HL-60/S4 treated with phorbol 12-myristate 13-acetate at 8.2 ng/mL for 4 days and 3 days (cell line): ENCODE measurements around the gene EEF2.
"Not testable (repeated sequence)": the region's sequence is repeated elsewhere in the genome, so short reads cannot be mapped to it uniquely, and the experiment has no call there.

ENCODE experiments used
- in situ Hi-C: fragments of 300-500 bp; cut with MboI; formaldehyde crosslinking; loops from 2 replicates; pipeline ENCODE4 v1.15.0; 2022; ENCODE audit warnings: low sequenced_read_pairs

EEF2 gene

DNA sequence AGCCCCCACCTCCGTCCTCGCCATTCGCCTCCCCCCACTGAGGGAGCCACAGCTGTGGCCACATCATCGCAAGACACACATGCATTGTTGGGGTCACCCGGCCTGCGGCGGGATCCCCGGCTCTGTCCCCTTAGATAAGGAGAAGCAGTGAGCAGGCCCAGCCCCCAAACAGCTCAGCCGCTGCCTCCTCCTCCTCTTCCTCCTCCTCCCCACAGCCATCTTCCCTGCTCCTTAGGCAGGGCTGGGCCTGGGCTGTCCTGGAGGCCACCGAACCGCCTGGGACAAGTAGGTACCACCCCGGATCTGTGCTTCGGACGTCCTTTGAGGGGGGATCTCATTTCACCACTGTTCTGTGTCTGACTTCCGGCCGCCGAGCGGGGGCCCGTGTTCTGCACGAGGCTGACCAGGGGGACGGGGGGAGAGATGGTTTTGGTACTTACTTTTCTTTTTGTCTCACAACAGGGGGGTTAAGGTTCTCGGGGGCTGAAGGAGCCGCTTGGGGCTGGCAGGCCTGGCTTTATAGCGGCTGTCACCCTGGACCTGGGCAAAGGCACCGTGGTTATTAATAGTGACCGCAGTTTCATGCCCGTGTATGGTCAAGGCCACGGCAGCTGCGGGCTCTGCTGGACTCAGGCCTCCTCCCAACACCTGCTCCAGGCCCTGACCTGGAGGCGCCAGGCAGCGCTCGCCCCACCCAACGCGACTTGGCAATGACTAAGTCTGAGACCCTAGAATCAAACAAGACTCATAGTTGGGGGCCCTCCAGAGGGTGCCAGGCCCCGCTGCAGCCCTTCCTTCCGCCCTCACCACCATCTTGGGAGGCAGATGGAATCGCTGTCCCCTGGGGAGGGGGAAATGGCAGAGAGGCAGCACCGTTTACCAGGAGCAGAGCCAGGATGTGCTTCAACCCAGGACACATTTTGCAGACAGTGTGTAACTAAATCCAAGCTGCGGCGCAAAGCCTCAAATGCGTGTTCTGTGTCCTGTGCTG is 34.1 kb downstream of the EEF2 start:
- in situ Hi-C loops: no loop called here

DNA sequence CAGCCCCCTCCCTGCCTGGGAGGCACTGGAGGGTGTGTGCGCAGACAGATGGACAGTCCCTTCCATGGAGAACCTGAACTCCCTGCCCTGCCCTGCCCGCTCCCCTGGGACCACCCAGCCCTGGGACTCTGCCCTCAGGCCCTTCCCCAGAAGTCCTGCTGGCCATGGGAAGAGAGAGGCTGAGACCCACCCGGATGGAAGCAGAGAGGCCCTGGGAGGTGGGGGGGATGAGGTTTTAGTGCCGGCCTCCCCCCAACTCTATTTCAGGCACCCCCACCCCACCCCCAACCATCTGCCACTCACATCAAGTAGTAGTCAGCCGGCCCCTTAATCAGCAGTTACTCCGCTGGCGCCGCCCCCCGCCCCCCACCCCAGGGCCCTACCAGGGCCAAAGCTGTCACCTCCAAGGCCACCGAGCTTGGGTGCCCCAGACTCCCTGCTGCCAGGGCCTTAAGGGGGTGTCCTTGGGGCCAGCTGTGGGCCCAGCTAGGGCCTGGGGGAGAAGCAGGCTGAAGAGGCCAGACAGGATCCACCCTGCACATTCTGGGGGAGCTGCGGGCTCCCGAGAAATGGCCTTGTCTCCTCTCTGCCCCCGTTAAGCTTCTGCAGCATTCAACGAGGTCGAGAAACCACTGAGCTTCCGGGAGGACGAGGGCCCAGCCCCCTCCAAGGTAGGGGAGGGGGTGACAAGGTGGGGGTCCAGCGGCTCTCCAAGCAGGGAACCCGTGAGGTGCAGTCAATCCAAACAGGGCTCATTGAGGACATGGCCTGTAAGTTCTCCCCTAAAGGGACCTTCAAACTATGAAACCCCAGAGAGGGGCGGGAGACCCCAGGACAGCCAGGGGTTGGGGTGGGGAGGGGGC is 35.0 kb downstream of the EEF2 start:
- in situ Hi-C loops: no loop called here

DNA sequence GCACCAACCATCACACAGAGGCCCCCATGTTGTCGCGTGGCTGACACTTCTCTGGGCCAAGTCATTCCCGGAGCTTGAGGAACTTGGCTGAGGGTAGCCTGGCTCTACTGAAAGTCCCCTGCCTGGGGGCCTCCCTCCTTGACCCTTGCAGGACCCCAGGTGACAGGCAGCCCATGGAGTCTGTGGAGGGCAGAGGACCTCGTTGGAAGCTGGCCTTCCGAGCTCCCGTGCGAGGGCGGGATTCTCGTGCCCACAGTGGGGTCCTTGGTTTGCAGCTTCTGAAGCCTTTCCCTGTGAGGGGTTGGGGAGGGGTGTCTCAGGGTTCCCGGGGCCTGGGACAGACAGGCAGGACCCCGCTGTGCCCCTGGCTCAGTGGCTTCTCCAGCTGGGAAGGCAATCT is 36.0 kb downstream of the EEF2 start:
- in situ Hi-C loops: no loop called here

DNA sequence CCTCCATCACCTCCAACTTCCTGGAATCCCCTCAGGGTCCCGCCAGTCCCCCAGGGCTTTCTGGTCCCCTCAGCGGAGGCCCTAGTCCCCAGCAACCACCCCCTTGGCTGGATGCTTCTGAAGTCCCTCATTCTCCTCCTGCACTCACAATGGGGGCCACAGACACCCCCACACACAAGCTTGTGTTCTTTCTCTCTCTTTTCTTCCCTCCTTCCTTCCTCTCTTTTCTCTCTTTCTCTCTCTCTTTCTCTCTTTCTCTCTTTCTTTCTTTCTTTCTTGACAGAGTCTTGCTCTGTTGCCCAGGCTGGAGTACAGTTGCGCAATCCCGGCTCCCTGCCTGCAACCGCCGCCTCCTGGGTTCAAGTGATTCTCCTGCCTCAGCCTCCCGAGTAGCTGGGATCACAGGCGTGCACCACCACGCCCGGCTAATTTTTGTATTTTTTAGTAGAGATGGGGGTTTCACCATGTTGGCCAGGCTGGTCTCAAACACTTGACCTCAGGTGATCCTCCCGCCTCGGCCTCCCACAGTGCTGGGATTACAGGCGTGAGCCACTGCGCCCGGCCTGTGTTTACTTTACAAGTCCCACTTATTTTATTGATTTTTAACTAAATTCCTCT is 37.8 kb downstream of the EEF2 start:
- in situ Hi-C loops: not testable (repeated sequence)

DNA sequence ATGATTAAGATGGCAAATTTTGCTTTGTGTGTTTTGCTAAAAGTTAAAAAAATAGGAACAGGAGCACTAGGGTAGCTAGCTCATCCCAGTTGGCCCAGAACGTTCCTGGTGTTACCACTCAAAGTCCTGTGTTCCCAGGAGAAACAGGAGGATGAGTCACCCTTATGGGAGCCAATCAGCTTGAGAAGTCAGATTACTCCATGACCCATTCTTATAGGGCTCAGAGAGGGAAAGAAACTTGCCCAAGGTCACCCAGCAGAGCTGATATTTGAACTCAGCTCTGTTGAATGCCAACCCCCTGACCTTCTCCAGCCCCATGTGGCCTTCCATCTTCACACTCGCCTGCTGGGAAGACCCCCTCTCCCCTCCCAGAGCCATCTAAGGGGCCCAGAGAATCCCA is 39.4 kb downstream of the EEF2 start:
- in situ Hi-C loops: no loop called here

DNA sequence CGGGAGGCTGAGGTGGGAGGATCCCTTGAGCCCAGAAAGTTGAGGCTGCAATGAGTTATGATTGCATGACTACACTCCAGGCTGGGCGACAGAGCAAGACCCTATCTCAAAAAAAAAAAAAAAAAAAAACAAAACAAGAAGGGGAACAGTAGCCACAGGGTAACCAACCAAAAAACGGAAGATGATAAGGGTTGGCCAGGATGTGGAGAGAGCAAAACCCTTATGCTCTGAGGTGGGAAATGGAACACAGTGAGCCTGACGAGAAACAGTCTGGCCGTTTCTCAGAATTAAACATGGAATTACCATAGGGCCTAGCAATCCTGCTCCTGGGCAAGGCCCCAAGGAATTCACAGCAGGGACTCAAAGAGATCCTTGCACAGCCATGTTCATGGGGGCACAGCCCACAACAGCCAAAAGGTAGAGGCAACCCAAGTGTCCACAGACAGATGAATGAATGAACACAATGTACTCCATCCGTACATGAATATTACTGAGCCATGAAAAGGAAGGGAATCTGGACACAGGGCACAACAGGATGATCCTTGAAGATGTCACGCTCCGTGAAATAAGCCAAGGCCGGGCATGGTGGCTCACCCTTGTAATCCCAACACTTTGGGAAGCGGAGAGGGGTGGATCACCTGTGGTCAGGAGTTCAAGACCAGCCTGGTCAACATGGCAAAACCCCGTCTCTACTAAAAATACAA is 41.1 kb downstream of the EEF2 start:
- in situ Hi-C loops: no loop called here

DNA sequence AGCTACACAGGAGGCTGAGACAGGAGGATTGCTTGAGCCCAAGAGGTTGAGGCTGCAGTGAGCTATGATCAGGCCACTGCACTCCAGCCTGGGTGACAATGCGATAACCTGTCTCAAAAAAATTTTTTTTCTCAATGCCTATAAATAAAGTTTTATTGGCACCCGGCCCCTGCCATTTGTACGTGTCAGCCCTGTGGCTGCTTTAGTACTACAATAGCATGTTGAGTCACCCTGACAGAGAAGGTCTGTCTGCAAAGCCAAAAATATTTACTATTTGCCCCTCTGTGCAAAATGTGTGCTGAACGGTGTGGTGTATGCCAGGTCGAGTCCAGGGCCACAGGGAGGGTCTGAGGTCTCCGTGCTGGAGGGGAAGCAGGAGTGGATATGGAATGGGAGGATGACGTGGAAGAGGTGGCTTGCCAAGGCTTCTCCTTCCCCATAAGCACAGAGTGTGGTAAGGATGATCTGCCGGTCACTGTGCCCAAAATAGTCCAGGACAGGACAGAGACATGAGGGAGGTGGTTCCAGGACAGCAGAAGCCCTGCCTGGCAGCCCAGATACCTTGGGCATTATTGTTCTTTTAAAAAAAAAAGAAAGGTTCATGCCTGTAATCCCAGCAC is 42.4 kb downstream of the EEF2 start:
- in situ Hi-C loops: no loop called here

DNA sequence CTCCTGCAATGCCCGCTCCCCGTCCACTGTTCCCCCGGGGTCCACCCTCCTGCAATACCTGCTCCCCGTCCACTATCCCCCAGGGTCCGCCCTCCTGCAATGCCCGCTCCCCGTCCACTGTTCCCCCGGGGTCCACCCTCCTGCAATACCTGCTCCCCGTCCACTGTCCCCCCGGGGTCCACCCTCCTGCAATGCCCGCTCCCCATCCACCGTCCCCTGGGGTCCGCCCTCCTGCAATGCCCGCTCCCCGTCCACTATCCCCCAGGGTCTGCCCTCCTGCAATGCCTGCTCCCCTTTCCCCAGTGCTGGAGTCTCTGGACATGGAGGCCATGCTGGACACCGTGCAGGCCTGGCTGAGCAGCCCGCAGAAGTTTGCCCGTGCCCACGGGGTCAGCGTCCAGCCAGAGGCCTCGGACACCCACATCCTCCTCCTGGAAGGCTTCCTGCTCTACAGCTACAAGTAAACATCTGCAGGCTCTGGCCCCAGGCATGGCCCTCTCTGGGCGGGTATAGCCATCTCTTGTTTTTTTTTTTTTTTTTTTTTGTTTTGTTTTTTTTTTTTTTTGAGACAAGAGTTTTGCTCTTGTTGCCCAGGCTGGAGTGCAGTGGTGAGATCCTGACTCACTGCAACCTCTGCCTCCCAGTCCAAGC is 46.8 kb downstream of the EEF2 start:
- in situ Hi-C loops: not testable (repeated sequence)

DNA sequence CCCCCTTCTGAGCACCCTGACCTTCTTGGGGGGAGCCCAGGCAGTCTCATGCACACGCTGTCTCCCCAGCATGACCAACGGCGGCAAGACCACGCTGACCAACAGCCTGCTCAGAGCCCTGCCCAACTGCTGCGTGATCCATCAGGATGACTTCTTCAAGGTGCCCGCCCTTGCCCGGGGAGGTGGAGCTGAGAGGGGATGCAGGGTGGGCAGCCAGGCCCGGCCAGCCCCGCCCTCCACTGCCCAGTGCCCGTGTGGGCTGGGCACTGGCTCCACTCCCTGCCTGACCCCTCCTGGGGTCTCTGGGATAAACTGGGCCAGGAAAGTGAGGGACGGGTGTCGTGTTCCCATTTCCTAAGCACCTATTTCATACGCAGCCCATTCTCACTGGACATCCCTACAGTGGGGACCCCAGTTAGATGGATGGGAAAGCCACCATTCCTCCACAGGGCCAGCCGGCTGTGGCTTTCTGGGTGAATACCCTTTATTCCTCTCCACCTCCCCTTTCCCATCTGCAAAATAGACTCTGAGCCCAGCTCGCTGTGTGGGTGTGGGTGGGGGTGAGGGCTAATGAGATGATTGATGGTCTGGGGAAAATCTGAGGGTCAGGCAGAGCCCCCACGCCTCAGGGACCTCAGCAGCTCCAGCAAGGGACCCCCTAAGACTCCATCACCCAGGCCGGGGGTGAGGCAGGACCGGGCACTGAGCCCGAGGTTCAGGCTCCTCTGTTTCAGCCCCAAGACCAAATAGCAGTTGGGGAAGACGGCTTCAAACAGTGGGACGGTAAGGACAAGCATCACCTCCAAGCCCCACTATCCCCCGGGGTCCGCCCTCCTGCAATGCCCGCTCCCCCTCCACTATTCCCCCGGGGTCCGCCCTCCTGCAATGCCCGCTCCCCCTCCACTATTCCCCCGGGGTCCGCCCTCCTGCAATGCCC is 48.5 kb downstream of the EEF2 start:
- in situ Hi-C loops: no loop called here

DNA sequence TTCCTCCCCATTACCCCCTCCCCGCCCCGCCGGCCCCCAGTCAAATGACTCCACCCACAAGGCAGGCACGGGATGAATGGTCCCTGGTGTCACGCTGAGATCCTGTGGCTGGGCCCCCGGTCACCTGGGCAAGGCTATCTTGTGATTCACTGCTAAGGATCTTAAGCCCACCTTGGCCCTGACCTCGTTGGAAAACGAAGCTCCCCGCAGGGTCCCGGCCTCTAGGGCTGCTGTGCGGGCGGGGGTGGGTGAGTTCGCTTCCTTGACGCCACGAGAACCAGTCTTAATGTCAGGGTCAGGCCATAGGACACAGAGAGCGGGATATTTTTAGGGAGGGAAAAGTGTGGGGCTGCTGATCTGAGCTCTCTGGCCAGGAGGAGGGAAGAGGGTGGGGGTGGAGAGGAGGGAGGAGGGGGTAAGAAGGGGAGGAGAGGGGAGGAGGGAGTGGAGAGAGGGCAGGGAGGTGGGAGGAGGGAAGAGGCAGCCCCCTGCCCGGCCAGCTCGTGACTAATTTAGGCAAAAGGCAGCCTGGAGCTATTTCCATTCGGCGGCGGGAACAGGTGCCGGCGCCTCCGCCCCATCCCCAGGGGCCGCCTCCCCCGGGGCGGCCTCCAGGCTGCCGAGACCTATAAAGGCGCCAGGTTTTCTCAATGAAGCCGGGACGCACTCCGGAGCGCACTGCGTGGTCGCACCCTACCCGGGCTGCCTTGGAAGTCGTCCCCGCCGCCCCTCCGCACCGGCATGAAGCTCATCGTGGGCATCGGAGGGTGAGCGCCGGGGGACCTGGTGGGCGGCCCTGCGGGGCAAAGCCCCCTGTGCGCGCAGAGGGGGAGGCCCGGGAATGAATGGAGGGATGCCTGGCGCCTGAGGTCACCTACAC is 52.1 kb downstream of the EEF2 start, which contains the start of gene NMRK2:
TSS of gene NMRK2 (plus strand) at position 139 of the 880 bp plus-strand sequence. CDS start at position 742, 603 bp downstream.
- in situ Hi-C loops: no loop called here

DNA sequence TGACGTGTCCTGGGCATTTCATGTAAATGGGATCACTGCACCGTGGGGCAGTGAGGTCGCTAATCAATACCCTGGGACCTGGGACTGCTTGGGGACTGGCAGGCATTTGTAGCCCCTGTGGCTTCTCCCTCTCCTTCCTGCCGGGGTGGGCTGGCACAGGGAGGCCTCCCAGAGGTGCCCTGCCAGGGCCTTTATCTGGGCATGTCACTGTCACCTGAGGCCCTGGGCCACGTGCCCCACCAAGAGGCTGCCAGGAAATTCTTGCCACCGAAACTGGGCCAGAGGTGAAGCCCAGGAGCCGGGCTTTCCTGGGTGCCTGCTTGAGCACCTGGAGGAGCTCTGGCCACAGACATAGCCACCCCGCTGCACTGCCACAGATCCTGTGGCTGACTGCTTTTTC is 54.2 kb downstream of the EEF2 start:
- in situ Hi-C loops: no loop called here
